NCI-H2196 treated with DMSO at 0.1 percent for 48 hours (cell line): ENCODE results near the gene CASP14.
"Not testable (repeated sequence)": the region's sequence is repeated elsewhere in the genome, so short reads cannot be mapped to it uniquely, and the experiment has no call there.

Experiments
- DNase-seq: peaks from one replicate; lab custom pipeline; 2025; ENCODE audit not compliant: unreplicated experiment; lab: John Stamatoyannopoulos, UW

The CASP14 gene

DNA sequence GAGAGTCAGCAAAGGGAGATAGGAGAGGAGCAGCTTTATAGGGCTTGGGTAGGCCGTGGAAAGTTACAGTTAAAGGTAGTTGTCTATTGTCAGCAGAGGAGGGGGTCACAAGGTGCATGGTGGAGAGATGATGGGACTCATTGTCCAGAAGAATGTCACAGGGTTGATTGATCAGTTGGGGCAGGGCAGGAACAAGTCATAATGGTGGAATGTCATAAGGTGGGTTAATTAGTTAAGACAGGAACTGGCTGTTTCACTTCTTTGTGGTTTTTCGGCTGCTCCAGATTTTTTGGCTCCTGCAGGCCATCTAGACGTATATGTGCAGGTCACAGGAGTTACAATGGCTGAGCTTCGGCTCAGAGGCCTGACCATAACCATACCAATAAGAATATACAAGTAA is 21.1 kb downstream of the CASP14 start:
- DNase-seq, result not testable (repeated sequence)

DNA sequence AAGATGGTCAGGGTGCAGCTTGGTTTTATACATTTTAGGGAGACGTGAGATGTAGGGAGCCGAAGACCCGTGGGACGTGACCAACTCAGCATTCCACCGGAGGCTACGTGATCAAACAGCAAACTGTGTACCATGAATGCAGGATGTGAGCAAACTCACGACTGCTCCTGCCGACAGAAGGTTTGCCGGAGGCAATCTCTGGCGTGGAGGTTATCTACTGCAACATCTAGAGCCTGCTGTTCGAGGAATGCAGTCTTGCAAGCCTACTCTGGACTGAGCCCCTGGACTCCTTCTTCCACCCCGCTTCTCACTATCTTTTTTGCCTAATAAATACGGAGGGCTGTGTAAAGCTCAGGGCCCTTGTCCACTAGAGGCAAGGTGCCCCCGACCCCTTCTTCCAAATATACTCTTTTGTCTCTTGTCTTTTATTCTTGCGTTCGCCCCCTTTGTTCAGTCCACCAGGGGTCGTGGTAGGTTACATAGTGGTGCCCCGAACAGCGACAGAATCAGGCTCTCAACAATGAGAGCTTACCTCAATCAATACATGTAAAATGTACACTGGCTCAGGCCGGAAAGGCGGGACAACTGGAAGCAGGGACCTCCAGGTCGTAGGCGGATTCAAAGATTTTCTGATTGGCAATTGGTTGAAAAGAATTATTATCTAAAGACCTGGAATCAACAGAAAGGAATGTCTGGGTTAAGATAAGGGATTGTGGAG is 23.8 kb downstream of the CASP14 start:
- no peak for DNase-seq

DNA sequence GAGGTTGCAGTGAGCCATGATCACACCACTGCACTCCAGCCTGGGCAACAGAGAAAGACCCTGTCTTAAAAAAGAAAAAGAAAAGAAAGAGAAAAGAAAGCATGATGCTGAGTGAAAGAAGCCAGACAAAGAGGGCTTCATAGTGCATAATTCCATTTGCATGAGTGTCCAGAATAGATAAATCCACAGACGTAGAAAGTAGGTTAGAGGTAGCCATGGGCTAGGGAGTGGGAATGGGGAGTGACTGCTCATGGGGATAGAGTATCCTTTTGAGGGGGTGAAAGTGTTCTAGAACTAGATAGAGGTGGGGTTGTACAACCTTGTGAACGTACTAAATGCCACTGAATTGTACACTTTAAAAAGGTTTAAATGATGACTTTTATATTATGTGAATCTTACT is 25.1 kb downstream of the CASP14 start:
- DNase-seq, result no peak

DNA sequence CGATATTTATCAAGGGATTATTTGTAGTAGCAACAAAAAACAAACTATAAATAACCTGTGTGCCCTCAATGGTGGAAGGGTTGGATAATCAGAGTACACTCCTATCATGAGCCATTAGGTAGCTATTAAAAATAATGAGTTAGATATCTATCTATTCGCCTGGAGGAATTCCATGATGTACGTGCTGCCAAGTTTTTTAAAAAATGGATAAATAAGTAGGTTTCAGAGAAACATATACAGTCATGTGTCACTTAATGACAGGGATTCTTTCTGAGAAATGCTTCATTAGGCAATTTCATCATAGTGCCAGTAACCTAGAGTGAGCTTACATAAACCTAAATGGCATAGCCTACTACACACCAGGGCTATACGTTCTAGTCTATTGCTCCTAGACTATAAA is 26.5 kb downstream of the CASP14 start:
- DNase-seq, result no peak

DNA sequence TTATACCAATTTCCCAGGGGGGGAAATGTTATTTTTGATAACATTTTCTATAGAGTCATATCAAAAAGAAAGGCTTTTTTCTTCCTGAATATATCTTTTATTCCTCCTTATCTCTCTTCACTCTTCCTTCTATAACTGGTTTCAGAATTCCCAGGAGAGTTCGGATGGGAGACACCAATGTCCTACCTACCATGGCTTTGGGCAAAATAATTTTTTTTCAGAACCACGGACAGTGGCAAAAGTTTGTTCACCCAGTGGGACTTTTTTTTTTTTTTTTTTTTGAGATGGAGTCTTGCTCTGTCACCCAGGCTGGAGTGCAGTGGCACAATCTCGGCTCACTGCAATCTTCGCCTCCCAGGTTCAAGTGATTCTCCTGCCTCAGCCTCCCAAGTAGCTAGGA is 30.7 kb downstream of the CASP14 start:
- not testable (repeated sequence) for DNase-seq

DNA sequence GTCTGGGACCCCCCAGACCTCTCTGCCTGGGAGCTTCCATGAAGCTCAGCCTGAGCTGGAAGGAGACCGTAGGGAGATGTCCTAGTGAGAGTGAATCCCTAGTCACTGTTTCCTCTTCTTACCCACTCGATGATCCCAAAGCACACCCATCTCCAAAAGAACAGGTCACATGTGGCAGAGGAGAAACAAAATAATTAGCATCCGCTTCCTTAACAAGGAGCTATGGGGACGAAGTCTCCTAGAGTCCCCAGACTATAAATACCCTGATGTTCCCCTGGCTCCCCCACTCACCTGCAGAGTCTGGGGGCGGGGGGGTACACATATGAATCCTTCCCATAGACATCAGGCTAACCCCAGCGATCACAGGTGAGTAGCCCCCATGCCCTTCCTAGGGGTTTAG is 32.6 kb downstream of the CASP14 start, which contains the start of gene OR1I1:
Gene OR1I1, plus strand, starts transcription at position 301 of the 400 bp plus-strand sequence. CDS start 4,855 bp downstream, outside the sequence.
- no peak for DNase-seq

DNA sequence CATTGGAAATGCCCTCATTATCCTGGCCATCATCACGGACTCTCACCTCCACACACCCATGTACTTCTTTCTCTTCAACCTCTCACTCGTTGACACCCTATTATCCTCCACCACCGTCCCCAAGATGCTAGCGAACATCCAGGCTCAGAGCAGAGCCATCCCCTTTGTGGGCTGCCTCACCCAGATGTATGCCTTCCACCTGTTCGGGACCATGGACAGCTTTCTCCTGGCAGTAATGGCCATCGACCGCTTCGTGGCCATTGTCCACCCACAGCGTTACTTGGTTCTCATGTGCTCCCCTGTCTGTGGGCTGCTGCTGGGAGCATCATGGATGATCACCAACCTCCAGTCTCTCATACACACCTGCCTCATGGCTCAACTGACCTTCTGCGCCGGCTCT is 37.9 kb downstream of the CASP14 start:
- DNase-seq, result no peak

DNA sequence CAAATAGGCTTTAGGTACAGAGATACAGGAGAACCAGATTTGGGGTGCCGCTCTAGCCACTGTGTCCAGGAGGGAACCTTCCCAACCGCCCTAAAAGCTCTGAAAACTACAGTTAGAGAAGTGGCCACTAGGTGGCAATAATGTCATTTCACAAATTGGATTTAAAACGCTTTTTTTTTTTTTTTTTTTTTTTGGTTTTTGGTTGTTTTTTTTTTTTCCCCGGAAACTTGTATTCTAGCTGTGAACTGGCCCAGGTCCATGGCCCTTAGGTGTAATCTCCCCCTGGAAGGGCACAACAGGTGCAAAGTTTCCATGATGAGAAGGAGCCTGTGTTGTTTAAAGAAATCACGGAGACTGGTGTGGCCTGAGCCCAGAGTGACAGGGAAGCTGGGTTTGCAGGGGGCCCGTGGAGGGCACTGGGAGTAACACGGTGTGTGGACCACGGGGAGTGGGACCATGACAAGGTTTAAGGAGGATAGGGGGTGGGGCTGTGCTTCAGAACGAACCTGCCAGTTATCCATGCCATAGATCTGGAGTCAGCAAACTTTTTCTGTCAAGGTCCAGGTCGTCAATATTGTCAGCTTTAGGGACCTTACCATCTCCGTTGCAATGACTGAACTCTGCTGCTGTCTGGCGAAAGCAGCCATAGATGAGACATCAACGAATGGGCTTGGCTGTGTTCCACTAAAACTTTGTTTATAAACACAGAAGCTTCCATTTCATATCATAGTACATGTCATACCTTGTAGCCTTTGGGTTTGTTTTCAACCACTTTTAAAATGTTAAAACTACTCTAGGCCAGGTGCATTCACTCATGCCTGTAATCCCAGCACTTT is 42.9 kb downstream of the CASP14 start:
- peak; percentile 45 for DNase-seq

DNA sequence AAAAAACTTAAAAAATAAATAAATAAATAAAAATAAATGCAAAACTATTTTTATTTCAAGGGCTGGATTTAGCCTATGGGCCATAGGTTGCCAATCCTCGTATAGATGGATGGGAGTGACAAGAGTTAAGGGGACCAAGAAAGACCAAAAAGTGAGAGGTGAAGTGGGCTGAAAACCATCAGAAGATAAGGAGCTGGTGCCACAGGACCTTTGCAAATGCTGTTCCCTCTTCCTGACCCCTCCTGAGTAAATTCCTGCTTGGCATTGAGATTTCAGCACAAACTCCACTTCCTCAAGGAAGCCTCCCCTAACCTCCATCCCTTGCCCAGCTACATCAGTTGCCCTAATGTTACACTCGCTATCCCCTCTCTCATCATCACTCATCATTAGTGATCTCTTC is 43.7 kb downstream of the CASP14 start:
- no peak for DNase-seq

DNA sequence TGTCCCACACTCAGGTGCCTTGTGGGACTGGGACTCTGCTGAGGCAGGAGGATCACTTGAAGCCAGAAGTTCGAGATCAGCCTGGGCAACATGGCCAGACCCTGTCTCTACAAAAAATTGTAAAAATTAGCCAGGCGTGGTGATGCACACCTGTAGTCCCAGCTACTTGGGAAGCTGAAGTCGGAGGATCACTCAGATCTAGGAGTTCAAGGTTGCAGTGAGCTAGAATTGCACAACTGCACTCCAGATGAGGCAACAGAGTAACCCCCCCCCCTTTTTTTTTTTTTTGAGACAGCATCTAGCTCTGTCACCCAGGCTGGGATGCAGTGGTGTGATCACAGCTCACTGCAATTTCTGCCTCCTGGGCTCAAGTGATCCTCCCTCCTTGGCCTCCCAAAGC is 46.9 kb downstream of the CASP14 start:
- no peak for DNase-seq

DNA sequence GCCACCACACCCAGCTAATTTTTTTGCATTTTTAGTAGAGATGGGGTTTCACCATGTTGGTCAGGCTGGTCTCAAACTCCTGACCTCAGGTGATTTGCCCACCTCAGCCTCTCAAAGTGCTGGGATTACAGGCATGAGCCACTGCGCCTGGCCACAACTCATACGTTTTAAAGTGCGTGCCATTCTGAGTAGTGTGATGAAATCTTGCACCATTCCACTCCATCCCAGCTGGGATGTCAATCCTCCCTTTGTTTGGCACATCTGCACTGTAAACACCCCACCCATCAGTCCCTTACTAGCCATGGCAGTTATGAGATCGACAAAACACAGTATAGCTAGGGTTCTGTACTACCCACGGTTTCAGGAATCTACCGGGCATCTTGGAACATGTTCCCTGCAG is 48.7 kb downstream of the CASP14 start:
- DNase-seq, result not testable (repeated sequence)

DNA sequence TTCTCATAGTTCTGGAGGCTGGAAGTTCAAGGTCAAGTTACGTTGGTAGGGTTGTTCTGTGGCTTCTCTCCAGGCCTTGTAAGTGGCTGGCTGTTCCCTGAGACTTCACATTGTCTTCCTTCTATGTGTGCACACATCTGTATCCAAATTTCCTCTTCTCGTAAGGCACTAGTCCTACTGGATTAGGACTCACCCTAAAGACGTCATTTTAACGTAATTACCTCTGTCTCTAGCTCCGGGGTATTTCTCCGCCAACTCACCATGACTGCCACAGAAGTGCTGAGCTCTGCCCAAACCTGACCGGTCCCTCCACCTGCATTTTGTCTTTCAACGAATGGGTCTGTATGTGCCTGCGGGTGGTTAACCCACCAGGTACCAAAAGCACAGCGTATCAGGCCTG is 49.2 kb downstream of the CASP14 start:
- no peak for DNase-seq

DNA sequence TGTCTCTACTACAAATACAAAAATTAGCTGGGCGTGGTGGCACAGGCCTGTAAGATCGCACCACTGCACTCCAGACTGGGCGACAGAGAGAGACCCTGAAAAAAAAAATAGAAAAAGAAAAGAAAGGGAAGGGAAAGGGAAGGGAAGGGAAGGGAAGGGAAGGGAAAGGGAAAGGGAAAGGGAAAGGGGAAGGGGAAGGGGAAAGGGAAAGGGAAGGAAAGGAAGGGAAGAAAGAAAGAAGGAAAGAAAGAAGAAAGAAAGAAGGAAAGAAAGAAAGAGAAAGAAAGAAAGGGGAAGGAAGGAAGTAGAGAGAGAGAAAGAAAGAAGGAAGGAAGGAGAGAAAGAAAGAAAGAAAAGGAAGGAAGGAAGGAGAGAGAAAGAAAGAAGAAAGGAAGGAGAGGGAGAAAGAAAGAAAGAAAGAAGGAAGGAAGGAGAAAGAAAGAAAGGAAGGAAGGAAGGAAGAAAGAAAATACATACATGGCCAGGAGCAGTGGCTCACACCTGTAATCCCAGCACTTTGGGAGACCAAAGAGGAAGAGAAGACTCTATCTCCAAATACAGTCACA is 49.8 kb downstream of the CASP14 start:
- no peak for DNase-seq

DNA sequence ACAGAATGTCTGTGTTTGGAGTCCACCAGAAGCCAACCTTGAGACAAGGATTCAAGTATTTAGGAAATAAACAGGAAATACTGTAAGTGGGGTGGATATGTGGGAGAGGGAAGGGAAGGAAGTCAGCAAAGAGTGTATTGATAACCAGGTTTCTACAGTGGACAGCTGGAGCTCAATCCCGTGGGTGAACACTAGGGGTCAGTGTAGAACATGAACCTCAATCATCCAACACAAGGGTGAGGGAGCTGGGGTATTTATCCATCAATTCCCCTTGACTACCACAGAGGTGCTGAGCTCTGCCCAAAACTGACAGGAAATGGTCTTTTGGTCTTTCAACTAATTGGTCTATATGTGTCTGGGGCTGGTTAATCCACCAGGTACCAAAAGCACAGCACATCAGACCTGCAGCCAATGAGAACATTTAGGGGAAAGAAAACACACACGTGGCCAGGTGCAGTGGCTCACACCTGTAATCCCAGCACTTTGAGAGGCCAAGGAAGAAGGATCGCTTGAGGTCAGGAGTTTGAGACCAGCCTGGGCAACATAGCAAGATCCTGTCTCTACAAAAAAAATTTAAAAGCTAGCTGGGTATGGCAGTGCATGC is 52.3 kb downstream of the CASP14 start:
- no peak for DNase-seq

DNA sequence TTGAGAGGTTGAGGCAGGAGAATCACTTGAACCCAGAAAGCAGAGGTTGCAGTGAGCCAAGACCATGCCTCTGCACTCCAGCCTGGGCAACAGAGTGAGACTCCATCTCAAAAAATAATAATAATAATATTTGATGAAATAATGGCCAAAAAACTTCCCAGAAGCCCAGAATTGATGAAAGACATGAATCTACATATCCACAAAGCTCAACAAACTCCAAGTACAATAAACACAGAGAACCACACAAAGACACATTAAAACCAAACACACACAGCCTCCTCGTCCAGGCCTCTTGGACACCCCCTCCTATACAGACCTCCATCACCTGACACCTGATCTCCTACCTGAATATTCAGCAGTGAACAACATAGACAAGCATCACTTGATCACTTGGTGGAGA is 54.7 kb downstream of the CASP14 start:
- DNase-seq, result no peak

DNA sequence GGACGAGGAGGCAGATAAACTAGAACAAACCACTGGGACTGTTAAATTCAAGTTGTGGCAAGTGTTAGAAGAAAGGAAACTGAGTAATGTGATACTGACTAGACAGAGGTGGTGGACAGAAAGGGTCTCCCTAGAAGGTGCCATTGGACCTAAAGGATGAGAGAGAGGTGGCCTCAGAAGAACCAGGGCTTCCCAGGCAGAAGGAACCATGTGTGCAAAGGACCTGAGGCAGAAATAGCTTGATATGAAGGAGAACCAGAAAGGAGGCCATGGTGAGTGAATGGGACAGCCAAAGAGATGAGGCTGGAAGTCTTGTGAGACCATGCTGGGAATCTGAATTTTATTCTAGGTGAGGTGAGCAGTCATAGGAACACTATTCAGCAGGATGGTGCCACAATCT is 55.1 kb downstream of the CASP14 start:
- DNase-seq, result no peak

DNA sequence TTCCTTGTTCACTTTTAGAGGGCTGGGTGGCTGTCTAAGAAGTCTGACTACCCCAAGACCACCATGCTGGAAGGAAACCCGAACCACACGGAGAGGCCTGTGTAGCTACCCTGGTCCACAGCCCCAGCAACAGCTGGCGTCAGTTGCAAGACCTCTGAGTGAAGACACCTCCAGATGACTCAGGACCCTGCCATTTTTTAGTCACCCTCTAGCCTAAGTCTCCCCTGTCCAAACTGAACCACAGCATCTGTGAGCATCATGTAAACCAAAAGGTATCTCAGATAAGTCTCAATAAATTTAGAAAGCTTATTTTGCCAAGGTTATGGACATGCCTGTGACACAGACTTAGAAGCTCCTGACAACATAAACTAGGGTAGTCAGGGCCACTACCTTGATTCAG is 55.8 kb downstream of the CASP14 start:
- DNase-seq, result no peak

DNA sequence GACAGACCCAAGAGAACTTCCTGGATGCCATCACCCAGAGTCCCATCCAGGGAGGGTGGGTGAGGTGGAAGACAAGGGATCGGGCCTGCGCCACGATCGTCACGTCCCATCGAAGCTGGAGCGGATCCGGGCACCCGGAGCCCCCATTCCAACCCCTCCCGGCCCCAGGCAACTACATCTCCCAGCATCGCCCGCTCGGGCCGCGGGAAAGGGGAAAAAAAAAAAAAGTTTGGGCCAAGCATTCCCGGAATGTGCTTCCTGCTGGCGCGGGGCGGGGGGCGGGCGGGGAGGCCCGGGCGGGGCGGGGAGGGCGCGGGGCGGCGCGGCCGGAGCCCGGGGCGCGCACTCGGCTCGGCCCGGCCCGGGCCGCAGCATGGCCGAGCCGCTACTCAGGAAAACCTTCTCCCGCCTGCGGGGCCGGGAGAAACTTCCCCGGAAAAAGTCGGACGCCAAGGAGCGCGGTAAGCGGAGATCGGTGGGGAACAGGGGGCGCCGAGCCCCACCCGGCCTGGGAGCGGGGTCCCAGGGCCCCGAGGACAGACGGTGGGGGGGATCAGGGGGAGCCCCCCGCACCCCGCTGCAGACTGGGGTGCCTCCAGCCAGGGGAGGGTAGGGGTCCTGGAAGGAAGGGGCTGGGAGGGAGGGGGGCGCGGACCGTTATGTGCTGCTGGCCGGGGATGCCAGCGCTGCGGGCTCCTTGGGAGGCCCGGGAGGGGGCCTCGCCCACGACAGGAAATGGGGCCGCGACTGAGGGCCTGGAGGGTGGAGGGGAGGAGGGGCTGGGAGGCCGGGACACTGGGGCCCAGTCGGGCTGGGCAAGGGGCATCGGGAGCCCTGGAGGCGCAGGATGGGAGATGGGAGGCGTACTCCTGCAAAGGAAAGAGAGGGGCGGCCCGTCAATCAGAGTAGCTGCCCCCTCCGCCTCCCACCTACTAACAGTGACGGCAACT is 58.1 kb downstream of the CASP14 start, which contains the start of gene SYDE1:
Gene SYDE1, plus strand, starts transcription at position 341 of the 950 bp plus-strand sequence. Its CDS starts 33 bp downstream, at position 374.
- no peak for DNase-seq
